K562 (cell line): ENCODE data around the gene STIL. TPM values are rescaled to one million over a fixed set of nuclear protein-coding genes. Genes with fewer than 3 reads are reported as not detected.
"Not testable (repeated sequence)": the region's sequence is repeated elsewhere in the genome, so short reads cannot be mapped to it uniquely, and the experiment has no call there.

ENCODE experiments used
- ATAC-seq: fragments of 200-7000 bp; cut with Tn5 transposase; 3 replicates; pipeline ENCODE4 v1.9.1; 2020; ENCODE audit warnings: moderate library complexity
- BruUV-seq: library from RNA; stranded (reverse); fragments of 400-500 nt; replicated peaks from 2 replicates; lab custom pipeline; 2021; lab: Mats Ljungman, UMichigan
- CTCF ChIA-PET: fragments of 300-600 bp; formaldehyde crosslinking; extraction: SDS; loops from one replicate; lab custom pipeline; 2021; ENCODE audit warnings: low intra/inter-chr PET ratio; lab: Yijun Ruan, JAX
- POLR2A ChIA-PET: fragments of 300-600, 350-650 bp; sonication (Branson Sonifier 250); formaldehyde crosslinking; extraction: SDS; loops from one replicate; lab custom pipeline; 2021; ENCODE audit warnings: antibody characterized with exemption, inconsistent platforms; lab: Yijun Ruan, JAX
- DNase-seq, 4 experiments: peaks; one replicate each; pipeline versions ENCODE4 v3.0.0 to v3.0.0-alpha.2; 2011 to 2018; ENCODE audit warnings: low spot score in 3 of 4, mixed read lengths in 3 of 4; ENCODE audit errors: extremely low read depth in 1 of 4
- FAIRE-seq: peaks from 2 replicates; lab custom pipeline; 2011; peaks lifted over from hg19 to GRCh38; lab: Jason Lieb, UNC
- H2AFZ ChIP-seq: 2 replicates; pipeline ENCODE4 v1.6.0; 2011; ENCODE audit warnings: low read depth, low read length, control low read depth, inconsistent platforms
- H3K27ac ChIP-seq: fragments of 200-600 bp; 3 replicates; pipeline ENCODE4 v1.8.0; 2011; ENCODE audit warnings: low read depth, mild to moderate bottlenecking, control low read depth, inconsistent platforms, low read length, moderate library complexity, mixed read lengths; ENCODE audit errors: extremely low read depth
- H3K27me3 ChIP-seq, 2 experiments: fragments of 300-600 bp in 1 of 2; 2 replicates in 1 of 2; 3 replicates in 1 of 2; pipeline versions ENCODE4 v1.6.0 to v1.8.0; 2011; ENCODE audit warnings: inconsistent platforms in 2 of 2, low read length in 2 of 2, mild to moderate bottlenecking in 1 of 2, mixed read lengths in 1 of 2, moderate library complexity in 1 of 2; ENCODE audit not compliant: control insufficient read depth in 2 of 2, insufficient read depth in 2 of 2
- H3K36me3 ChIP-seq: fragments of 300-600 bp; 3 replicates; pipeline ENCODE4 v1.8.0; 2011; ENCODE audit warnings: mild to moderate bottlenecking, low read length, inconsistent platforms; ENCODE audit not compliant: control insufficient read depth, insufficient read depth
- H3K4me1 ChIP-seq, 2 experiments: fragments of 200-600 bp in 1 of 2; replicated peaks in 1 of 2; 2 replicates in 1 of 2; 3 replicates in 1 of 2; pipeline versions ENCODE4 v1.5.1 to v1.8.0; 2011; ENCODE audit warnings: inconsistent platforms in 2 of 2, low read length in 2 of 2, mild to moderate bottlenecking in 1 of 2, mixed read lengths in 1 of 2, moderate library complexity in 1 of 2; ENCODE audit not compliant: control insufficient read depth in 2 of 2, insufficient read depth in 2 of 2
- H3K4me2 ChIP-seq: 2 replicates; pipeline ENCODE4 v1.6.1; 2011; ENCODE audit warnings: low read length, control low read depth, inconsistent platforms, mixed read lengths; ENCODE audit not compliant: insufficient read depth
- H3K4me3 ChIP-seq: fragments of 200-600 bp; sonication (generic), shearing (Covaris generic); 2 replicates; pipeline ENCODE4 v1.5.1; 2016; ENCODE audit warnings: control low read depth, inconsistent platforms
- H3K79me2 ChIP-seq: fragments of 200-600 bp; 3 replicates; pipeline ENCODE4 v1.8.0; 2011; ENCODE audit warnings: low read length, inconsistent platforms; ENCODE audit not compliant: control insufficient read depth, insufficient read depth
- H3K9ac ChIP-seq, 2 experiments: 2 replicates each; pipeline versions ENCODE4 v1.6.0 to v1.6.1; 2011; ENCODE audit warnings: low read depth in 2 of 2, low read length in 2 of 2, control low read depth in 1 of 2, inconsistent platforms in 1 of 2, mild to moderate bottlenecking in 1 of 2, mixed read lengths in 1 of 2; ENCODE audit not compliant: insufficient read depth in 1 of 2
- H3K9me1 ChIP-seq: one replicate; pipeline ENCODE4 v1.6.0; 2011; ENCODE audit warnings: inconsistent platforms, mild to moderate bottlenecking, low read length, moderate library complexity; ENCODE audit not compliant: control insufficient read depth, insufficient read depth
- H3K9me3 ChIP-seq: replicated peaks from 2 replicates; pipeline ENCODE4 v1.5.1; 2011; ENCODE audit warnings: low read depth, low read length, inconsistent platforms; ENCODE audit not compliant: control insufficient read depth, insufficient read depth
- H4K20me1 ChIP-seq: replicated peaks from 2 replicates; pipeline ENCODE4 v1.6.1; 2011; ENCODE audit warnings: low read length, inconsistent platforms, mixed read lengths; ENCODE audit not compliant: control insufficient read depth, insufficient read depth
- CEBPB ChIP-seq: fragments of 450-650 bp; IDR thresholded peaks from 2 replicates; pipeline ENCODE4 v1.6.1; 2016; ENCODE audit warnings: missing genetic modification characterization, missing compliant biosample characterization
- POLR2A ChIP-seq: fragments of 450-650 bp; conservative IDR thresholded peaks from 2 replicates; pipeline ENCODE4 v1.6.1; 2016
- POLR2B ChIP-seq: fragments of 450-650 bp; IDR thresholded peaks from 2 replicates; pipeline ENCODE4 v1.6.1; 2018; ENCODE audit warnings: low read depth; ENCODE audit not compliant: partially characterized antibody
- RBFOX2 ChIP-seq: fragments of 200-400 bp; formaldehyde crosslinking; IDR thresholded peaks from 2 replicates; pipeline ENCODE4 v1.6.1; 2017; ENCODE audit warnings: low read depth, mild to moderate bottlenecking, low read length, moderate library complexity
- SUPT5H ChIP-seq: fragments of 450-650 bp; IDR thresholded peaks from 2 replicates; pipeline ENCODE4 v1.6.1; 2016
- WGBS: fragments of 100-300 bp; shearing (Covaris generic); methylation state at CpG from one replicate; pipeline ENCODE4 v1.1.6; 2016; ENCODE audit warnings: low coverage, mixed read lengths; ENCODE audit not compliant: insufficient coverage; ENCODE audit errors: missing lambda C conversion rate; 5-methylcytosine and 5-hydroxymethylcytosine counted together
- in situ Hi-C: fragments of 300-500 bp; cut with MboI; formaldehyde crosslinking; loops from 4 replicates; pipeline ENCODE4 v1.15.0; 2018; ENCODE audit warnings: inconsistent platforms, mixed read lengths
- intact Hi-C: fragments of 100-400 bp; cut with micrococcal nuclease; formaldehyde crosslinking; loops from 2 replicates; pipeline ENCODE4 v1.14.2; 2022
- polyA plus RNA-seq, 8 experiments: library from polyadenylated mRNA; depleted of rRNA in 4 of 8; stranded (reverse) in 5 of 8; unstranded in 3 of 8; fragments of >200 nt; fragmentation: Nextera tagmentation in 2 of 8; fragmentation: Illumina TruSeq in 1 of 8; extraction: Ambion mirVana in 2 of 8; extraction: Trizol in 1 of 8; gene quantifications; 2 replicates each; pipeline versions ENCODE4 v1.2.1 to v1.2.3, GENCODE V29; 2011 to 2014; ENCODE audit warnings: inconsistent platforms in 1 of 8, missing spikeins in 1 of 8
- total RNA-seq, 7 experiments: library from RNA; depleted of rRNA in 6 of 7; stranded (reverse); fragments of >200 nt in 6 of 7; fragmentation: Illumina TruSeq in 2 of 7; extraction: Trizol in 2 of 7; gene quantifications; 2 replicates each; pipeline versions ENCODE4 v1.2.1 to v1.2.3, GENCODE V29; 2011 to 2021; ENCODE audit warnings: low replicate concordance in 1 of 7

STIL gene
- total and polyA plus RNA-seq, 9 of the 15 experiments (the other 6 are each of a cell fraction or from before 2014, with no cell fraction given), result 10.5 to 77.4 (median 39.6) TPM

- CTCF ChIA-PET, in situ Hi-C loops, H3K4me2 ChIP-seq, H3K27ac ChIP-seq, H3K79me2 ChIP-seq, H3K9me1 ChIP-seq, H3K9me3 ChIP-seq, H2AFZ ChIP-seq, DNase-seq, H3K4me1 ChIP-seq, FAIRE-seq, H3K4me3 ChIP-seq, intact Hi-C loops, ATAC-seq, H4K20me1 ChIP-seq, H3K9ac ChIP-seq, BruUV-seq, H3K27me3 ChIP-seq: not testable (repeated sequence)
- peaks cover 88% of the 10 kb centered on the region for H3K36me3 ChIP-seq
- TF ChIP-seq POLR2B, result peak; percentile 13
- TF ChIP-seq POLR2A, result peak; percentile 54; the same call in 1 of the 2 replicates
- TF ChIP-seq SUPT5H, result peak; percentile 58
- 0 out of 2 replicates have a peak, but pooled peaks have one; percentile 14 for TF ChIP-seq RBFOX2
- TF ChIP-seq CEBPB (tag), result peak; percentile 16; the same call in 1 of the 2 replicates
- POLR2A ChIA-PET, result interaction anchor here (1.0 to 2.6 kb wide), 5 partner anchors 14 to 39 kb away, joined by 3 to 13 read pairs (median 3); partner anchors contain the start of genes CMPK1 and STIL
- 96% methylated on average over 6 of the region's 6 CpGs for WGBS
Observed at GRCh38 chr1:47294863-47295262, 19.1 kb downstream of the STIL start.

- H3K79me2 ChIP-seq, BruUV-seq, ATAC-seq, FAIRE-seq, H3K9me3 ChIP-seq, H3K9me1 ChIP-seq, H3K4me3 ChIP-seq, DNase-seq, H2AFZ ChIP-seq, H3K27ac ChIP-seq, in situ Hi-C loops, CTCF ChIA-PET, H3K27me3 ChIP-seq, H4K20me1 ChIP-seq, H3K4me1 ChIP-seq, H3K4me2 ChIP-seq, intact Hi-C loops, H3K9ac ChIP-seq: not testable (repeated sequence)
- 91% methylated on average over 4 of the region's 4 CpGs for WGBS
- peaks cover 88% of the 10 kb centered on the region for H3K36me3 ChIP-seq
- POLR2A ChIA-PET, result interaction anchor here (0.6 kb wide), 1 partner anchor 23 kb away, joined by 3 read pairs; no protein-coding TSS in a partner anchor
Observed at GRCh38 chr1:47288116-47288515, 25.8 kb downstream of the STIL start.
